Caco-2 (cell line): ENCODE data around the gene UGT1A6. TPM values are rescaled to one million over a fixed set of nuclear protein-coding genes. Genes with fewer than 3 reads are reported as not detected.

ENCODE experiments used
- BruUV-seq: library from RNA; stranded (reverse); fragments of 400-500 nt; replicated peaks from 2 replicates; lab custom pipeline; 2021; lab: Mats Ljungman, UMichigan
- CTCF ChIA-PET: fragments of 300-600 bp; sonication (Branson Sonifier 250); formaldehyde crosslinking; loops from one replicate; lab custom pipeline; 2022; ENCODE audit warnings: antibody characterized with exemption; lab: Charles Lee
- POLR2A ChIA-PET: fragments of 300-600 bp; sonication (Branson Sonifier 250); formaldehyde crosslinking; loops from one replicate; lab custom pipeline; 2022; ENCODE audit warnings: antibody characterized with exemption; lab: Charles Lee
- DNase-seq, 2 experiments: peaks; one replicate each; pipeline versions ENCODE4 v3.0.0 to v3.0.0-alpha.2; 2020 to 2022
- H3K27me3 ChIP-seq: replicated peaks from 2 replicates; pipeline ENCODE4 v1.6.0; 2011; ENCODE audit warnings: low read length; ENCODE audit not compliant: control insufficient read depth, insufficient read depth
- H3K36me3 ChIP-seq: 2 replicates; pipeline ENCODE4 v1.5.1; 2011; ENCODE audit warnings: low read length; ENCODE audit not compliant: control insufficient read depth, insufficient read depth
- H3K4me1 ChIP-seq: fragments of 250-450 bp; sonication (Bioruptor Pico); 2 replicates; pipeline ENCODE4 v1.5.1; 2020; ENCODE audit warnings: mild to moderate bottlenecking
- H3K4me3 ChIP-seq: 2 replicates; pipeline ENCODE4 v1.5.1; 2011; ENCODE audit warnings: low read depth, mild to moderate bottlenecking, control low read depth, low read length
- H3K9me3 ChIP-seq: fragments of 250-450 bp; sonication (Bioruptor Pico); 2 replicates; pipeline ENCODE4 v1.5.1; 2020; ENCODE audit warnings: mild to moderate bottlenecking, moderate library complexity
- H3K27ac Mint-ChIP-seq: one replicate; pipeline ENCODE4 v1.8.0; 2022; ENCODE audit warnings: mixed read lengths; ENCODE audit not compliant: unreplicated experiment
- H3K27me3 Mint-ChIP-seq: one replicate; pipeline ENCODE4 v1.8.0; 2022; ENCODE audit warnings: mixed read lengths; ENCODE audit not compliant: insufficient read depth, unreplicated experiment
- H3K36me3 Mint-ChIP-seq: one replicate; pipeline ENCODE4 v1.8.0; 2022; ENCODE audit warnings: mild to moderate bottlenecking, mixed read lengths; ENCODE audit not compliant: insufficient read depth, unreplicated experiment
- H3K4me1 Mint-ChIP-seq: one replicate; pipeline ENCODE4 v1.8.0; 2022; ENCODE audit warnings: low read depth, mixed read lengths; ENCODE audit not compliant: unreplicated experiment
- H3K4me3 Mint-ChIP-seq: one replicate; pipeline ENCODE4 v1.8.0; 2022; ENCODE audit warnings: mild to moderate bottlenecking, moderate library complexity, mixed read lengths; ENCODE audit not compliant: unreplicated experiment
- H3K9me3 Mint-ChIP-seq: one replicate; pipeline ENCODE4 v1.8.0; 2022; ENCODE audit warnings: mixed read lengths; ENCODE audit not compliant: unreplicated experiment
- CTCF ChIP-seq, 2 experiments: fragments of 200-600 bp in 1 of 2; IDR thresholded peaks; 1 replicate in 1 of 2; 2 replicates in 1 of 2; pipeline versions ENCODE4 v1.5.1 to v1.8.0; 2011 to 2022; ENCODE audit warnings: antibody characterized with exemption in 1 of 2, control low read depth in 1 of 2, inconsistent platforms in 1 of 2, low read depth in 1 of 2, low read length in 1 of 2, mild to moderate bottlenecking in 1 of 2, moderate library complexity in 1 of 2; ENCODE audit not compliant: insufficient read depth in 1 of 2, severe bottlenecking in 1 of 2, unreplicated experiment in 1 of 2
- intact Hi-C: fragments of 100-400 bp; cut with micrococcal nuclease; formaldehyde crosslinking; loops from one replicate; pipeline ENCODE4 v1.10.0; 2022; ENCODE audit not compliant: unreplicated experiment
- total RNA-seq: library from RNA; stranded (reverse); gene quantifications from 2 replicates; pipeline ENCODE4 v1.2.3, GENCODE V29; 2022

Gene UGT1A6
- total RNA-seq, 1 experiment from 2014 or later: 33.9 TPM

DNA sequence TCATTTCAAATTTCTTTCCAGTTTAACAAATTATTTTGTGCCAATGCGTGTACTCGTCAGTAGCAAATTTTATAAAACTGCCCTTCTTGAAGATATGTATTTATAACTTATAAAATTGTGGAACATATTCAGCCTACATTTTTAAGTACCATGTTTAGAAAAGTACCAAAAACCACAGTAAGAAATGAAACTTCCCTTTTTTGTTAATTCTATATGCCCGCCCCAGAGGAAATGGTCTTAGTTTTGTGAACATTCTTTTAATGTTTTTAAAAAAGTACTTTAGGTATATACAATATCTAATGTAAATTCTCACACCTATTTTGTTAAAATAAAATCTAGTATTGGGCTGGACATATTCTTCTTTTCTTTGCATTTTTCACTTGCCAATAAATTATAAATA lies 19.8 kb upstream of the UGT1A6 start:
- Mint-ChIP-seq H3K27me3 (no peaks in the 10 kb centered on the region), H3K4me1 (no peaks in the 10 kb centered on the region), H3K4me3 (no peak overlapping the region), H3K27ac (no peak overlapping the region), H3K9me3 (no peaks in the 10 kb centered on the region), H3K36me3 (no peaks in the 10 kb centered on the region)
- Histone ChIP-seq H3K9me3 (no peaks in the 10 kb centered on the region), H3K27me3 (no peaks in the 10 kb centered on the region), H3K4me1 (no peaks in the 10 kb centered on the region), H3K36me3 (no peaks in the 10 kb centered on the region), H3K4me3 (no peak overlapping the region)
- CTCF ChIA-PET: no interaction called here
- no peak for DNase-seq
- BruUV-seq: no TSS peak
- TF ChIP-seq CTCF (IDR thresholded peaks at IDR 0.05; ENCODE audit: insufficient read depth in 1 of 2, low read depth in 1 of 2, low read length in 1 of 2, severe bottlenecking in 1 of 2, unreplicated experiment in 1 of 2): no peak
- intact Hi-C loops: no loop called here
- POLR2A ChIA-PET: no interaction called here

- no peak overlapping the region for H3K4me3 ChIP-seq
- no peaks in the 10 kb centered on the region for H3K9me3 ChIP-seq
- H3K4me3 Mint-ChIP-seq: no peak overlapping the region
- no peaks in the 10 kb centered on the region for H3K27me3 Mint-ChIP-seq
- ChIA-PET POLR2A (no interaction called here), CTCF (no interaction called here)
- no peak for DNase-seq
- H3K27ac Mint-ChIP-seq: no peak overlapping the region
- intact Hi-C loops: no loop called here
- no peaks in the 10 kb centered on the region for H3K36me3 ChIP-seq
- no peaks in the 10 kb centered on the region for H3K27me3 ChIP-seq
- H3K36me3 Mint-ChIP-seq: no peaks in the 10 kb centered on the region
- no peaks in the 10 kb centered on the region for H3K4me1 Mint-ChIP-seq
- TF ChIP-seq CTCF (IDR thresholded peaks at IDR 0.05; ENCODE audit: insufficient read depth in 1 of 2, low read depth in 1 of 2, low read length in 1 of 2, severe bottlenecking in 1 of 2, unreplicated experiment in 1 of 2): no peak
- H3K4me1 ChIP-seq: no peaks in the 10 kb centered on the region
- no TSS peak for BruUV-seq
- H3K9me3 Mint-ChIP-seq: no peaks in the 10 kb centered on the region
Measured at GRCh38 chr2:233673896-233674295, 18.8 kb upstream of the UGT1A6 start.

DNA sequence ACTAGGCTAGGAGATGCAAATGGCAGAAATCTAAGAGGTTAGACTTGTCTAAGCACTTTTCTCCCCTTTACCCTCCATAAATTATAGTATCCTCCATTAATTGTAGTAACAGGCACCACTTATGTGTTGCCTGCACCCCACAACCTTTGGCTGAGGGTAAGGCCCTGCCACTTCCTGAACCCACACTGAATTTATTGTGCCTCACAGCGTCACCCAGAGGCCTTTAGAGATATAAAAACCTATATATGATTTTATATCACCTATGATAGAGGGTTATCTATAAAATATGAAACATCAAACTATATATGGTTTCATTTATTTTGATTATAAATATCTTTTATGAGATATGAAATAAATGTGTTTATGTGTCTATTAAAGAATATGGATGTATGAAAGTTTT lies 18.4 kb upstream of the UGT1A6 start:
- H3K36me3 Mint-ChIP-seq: no peaks in the 10 kb centered on the region
- no peak overlapping the region for H3K27ac Mint-ChIP-seq
- DNase-seq: no peak
- no peaks in the 10 kb centered on the region for H3K9me3 ChIP-seq
- H3K27me3 Mint-ChIP-seq: no peaks in the 10 kb centered on the region
- TF ChIP-seq CTCF (IDR thresholded peaks at IDR 0.05; ENCODE audit: insufficient read depth in 1 of 2, low read depth in 1 of 2, low read length in 1 of 2, severe bottlenecking in 1 of 2, unreplicated experiment in 1 of 2): no peak
- intact Hi-C loops: no loop called here
- no peak overlapping the region for H3K4me3 Mint-ChIP-seq
- H3K9me3 Mint-ChIP-seq: no peaks in the 10 kb centered on the region
- no TSS peak for BruUV-seq
- no peaks in the 10 kb centered on the region for H3K27me3 ChIP-seq
- CTCF ChIA-PET: no interaction called here
- H3K4me1 Mint-ChIP-seq: no peaks in the 10 kb centered on the region
- POLR2A ChIA-PET: no interaction called here
- H3K4me3 ChIP-seq: no peak overlapping the region
- no peaks in the 10 kb centered on the region for H3K4me1 ChIP-seq
- no peaks in the 10 kb centered on the region for H3K36me3 ChIP-seq
